GM19324 (cell line): ENCODE data around the gene DUSP2.

Source experiments
- ATAC-seq: cut with Tn5 transposase; IDR thresholded peaks from one replicate; pipeline ENCODE4 v1.9.1; 2021; ENCODE audit warnings: mild to moderate bottlenecking, moderate library complexity; ENCODE audit not compliant: unreplicated experiment, low FRiP score

DUSP2 gene

DNA sequence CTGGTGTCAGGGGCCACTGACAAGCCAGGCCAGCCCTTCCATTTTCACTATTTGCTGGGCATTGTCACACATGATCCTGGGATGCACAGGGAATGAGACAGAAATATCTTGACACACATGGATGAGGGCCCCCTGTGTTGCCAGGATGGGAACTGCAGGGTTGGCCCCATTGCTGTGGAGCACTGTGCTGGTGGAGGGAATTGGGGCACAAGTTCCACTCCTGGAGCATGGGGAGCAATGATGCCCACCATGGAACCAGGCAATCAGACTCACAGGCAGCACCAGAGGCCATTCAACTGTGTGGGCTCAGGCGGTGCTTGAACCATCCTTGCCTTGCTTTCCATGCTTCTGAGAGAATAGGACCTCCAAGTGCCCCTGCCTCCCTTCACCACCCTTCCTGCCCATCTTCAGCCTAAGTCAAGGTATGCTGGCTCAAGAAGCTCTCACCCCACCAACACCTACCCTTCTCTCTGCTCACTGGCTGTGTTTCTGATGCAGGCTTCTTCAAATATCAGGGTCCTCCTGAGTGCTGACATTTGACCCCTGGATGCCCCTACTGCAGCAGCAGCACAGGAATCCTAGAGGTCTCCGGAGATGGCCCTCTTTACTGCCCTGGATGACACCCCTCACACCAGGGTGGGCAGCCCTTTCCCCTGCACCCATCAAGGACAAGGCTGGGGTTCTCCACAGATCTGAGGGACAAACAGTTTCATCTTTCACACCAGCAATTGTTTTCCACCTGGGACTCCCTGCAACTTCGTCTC is 39.9 kb downstream of the DUSP2 start:
- ATAC-seq = no peak

DNA sequence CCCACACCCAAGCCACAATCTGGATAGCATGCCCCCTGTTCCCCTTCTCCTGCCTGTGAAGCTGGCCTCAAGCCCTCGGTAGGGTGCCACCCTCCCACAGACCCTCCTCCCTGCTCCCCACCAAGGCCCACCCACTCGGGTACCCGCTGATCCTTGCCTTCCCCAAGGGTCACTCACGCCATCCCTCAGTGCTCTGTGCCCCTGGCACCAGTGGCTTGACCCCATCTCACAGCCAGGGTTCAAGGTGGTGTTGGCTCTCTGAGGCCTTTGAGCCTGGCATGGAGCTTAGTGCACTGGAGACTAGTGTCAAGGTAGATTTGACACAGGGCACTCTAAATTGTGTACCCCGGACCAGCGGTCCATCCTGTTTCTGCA is 40.8 kb downstream of the DUSP2 start:
- no peak for ATAC-seq

DNA sequence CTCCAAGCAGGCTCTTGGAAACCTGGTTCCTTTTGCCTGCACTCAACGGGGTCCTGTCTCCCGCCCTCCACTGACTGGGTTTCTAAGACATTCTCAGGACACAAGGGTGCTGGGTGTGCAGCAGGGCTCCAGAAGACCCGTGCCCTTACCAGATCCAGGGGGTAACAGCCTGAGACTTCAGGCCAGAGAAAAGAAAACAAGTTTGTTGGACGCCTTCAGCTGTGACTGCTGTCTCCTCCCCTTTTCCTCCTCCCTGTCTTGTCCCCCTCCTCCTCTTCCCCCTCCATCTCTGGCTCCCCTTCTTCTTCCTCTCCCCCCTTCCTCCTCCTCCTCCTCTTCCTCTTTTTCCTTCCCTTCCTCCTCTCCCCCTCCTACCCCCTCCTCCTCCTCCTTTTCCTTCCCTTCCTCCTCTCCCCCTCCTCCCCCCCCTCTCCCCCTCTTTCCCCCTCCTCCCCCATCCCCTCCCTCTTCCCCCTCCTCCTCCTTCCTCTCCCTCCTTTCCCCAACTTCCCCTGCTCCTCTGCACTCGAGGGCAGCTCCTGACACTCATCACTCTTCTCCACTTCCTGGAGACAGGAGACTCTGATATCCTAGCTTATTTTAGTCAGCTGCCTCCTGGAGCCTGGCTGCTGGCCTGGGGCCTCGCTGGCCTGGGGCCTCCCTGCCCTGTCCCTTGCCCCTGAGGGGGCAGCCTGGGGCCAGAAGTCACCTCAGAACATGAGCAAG is 41.3 kb downstream of the DUSP2 start:
- no peak for ATAC-seq

DNA sequence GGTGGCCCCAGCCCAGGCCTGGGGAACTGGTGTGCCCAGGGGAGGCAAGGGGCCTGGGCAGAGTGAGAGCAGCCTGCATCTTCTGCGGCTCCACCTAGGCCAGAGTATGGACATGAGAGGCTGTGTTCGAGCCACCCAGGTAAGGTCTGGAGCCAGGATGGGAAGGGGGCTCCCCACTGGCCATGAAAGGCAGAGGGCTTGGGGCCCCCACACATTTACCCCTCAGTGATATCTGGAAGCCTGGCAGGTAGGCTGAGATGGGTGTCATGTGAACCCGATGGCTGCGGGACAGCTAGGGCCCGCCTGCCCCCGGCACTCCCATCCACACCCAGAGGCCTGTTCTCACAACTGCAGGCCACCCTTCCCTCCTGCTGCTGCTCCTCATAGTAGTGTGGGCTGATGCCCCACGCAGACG is 42.0 kb downstream of the DUSP2 start:
- no peak for ATAC-seq

DNA sequence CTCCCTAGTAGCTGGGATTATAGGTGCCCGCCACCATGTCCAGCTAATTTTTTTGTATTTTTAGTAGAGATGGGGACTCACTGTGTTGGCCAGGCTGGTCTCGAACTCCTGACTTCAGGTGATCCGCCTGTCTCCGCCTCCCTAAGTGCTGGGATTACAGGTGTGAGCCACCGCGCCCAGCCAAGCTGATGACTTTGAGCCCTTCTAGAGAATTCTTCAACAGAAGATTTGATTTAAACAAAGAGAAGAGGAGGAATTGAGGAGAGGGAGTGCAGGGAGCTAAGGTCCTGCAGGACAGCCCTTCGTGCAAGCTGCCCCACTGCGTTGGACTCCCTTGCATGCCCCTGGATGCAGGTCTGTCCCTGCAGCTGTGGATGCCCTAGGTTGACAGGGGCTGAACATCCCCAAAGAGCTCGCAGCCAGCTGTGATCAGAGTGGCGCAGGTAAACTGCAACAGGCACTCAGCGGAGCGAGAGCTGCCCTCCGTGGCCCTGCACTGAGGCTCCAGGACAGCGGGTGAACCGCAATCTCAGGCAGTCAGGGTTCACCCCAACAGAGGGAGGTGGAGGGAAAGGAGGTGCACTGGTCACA is 42.5 kb downstream of the DUSP2 start:
- ATAC-seq = no peak

DNA sequence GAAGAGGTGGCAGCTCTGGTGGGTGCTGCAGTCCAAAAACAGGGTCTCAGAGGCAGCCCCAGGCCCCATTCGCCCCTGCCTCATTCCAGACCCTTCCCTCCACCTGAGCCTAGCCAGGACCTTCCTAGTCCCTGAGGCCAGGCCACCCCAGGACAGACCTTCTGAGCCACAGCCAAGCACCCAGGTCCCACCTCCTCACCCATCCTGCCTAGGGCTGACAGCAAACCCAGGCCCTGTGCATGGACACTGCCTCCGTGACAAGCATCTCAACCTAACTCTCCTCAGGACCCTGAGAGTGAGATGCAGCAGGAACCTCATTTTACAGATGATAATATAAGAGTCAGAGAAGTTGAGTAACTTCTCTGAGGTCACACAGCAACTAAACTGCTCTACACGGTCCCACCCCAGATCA is 44.3 kb downstream of the DUSP2 start:
- no peak for ATAC-seq

DNA sequence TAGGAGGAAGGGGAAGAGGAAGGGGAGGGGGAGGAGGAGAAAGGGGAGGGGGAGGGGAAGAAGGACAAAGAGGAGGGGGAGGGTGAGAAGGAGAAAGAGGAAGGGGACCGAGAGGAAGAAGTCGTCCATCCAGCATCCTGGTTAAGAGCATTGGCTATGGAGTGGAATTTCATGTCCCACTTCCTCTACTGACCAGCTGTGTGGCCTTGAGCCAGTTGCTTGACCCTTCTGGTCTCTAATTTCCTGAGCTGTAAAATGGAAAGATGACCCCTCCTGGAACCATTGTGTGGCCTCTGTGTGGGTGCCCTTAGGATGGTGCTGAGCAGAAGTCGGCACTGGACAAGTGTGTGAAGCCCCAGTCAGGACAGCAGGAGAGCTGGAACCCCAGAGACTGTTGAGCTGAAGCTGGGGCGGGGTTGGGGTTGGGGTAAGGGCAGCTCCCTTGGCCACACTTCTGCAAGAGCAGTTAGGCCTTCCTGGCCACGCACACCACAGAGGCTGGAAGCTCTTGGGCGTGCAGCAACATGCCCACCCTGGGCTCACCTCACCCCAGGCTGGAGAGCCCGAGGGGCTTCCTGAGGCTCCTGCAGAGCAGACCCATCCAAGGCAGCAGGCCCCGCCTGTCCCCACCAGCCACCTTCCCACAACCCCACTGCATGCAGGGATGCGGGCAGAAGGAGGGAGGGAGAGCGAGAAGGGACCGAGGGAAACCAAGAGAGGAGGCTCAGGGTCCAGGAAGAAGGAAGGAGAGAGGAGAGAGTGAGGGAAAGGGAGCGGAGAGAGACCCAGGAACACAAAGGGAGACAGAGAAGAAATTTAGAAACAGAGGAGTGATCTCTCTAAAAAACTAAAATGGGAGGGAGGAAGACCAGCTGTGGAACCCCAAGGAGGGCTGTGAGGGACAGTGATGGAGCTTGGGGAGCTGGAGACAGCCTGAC is 45.1 kb downstream of the DUSP2 start:
- ATAC-seq = no peak

DNA sequence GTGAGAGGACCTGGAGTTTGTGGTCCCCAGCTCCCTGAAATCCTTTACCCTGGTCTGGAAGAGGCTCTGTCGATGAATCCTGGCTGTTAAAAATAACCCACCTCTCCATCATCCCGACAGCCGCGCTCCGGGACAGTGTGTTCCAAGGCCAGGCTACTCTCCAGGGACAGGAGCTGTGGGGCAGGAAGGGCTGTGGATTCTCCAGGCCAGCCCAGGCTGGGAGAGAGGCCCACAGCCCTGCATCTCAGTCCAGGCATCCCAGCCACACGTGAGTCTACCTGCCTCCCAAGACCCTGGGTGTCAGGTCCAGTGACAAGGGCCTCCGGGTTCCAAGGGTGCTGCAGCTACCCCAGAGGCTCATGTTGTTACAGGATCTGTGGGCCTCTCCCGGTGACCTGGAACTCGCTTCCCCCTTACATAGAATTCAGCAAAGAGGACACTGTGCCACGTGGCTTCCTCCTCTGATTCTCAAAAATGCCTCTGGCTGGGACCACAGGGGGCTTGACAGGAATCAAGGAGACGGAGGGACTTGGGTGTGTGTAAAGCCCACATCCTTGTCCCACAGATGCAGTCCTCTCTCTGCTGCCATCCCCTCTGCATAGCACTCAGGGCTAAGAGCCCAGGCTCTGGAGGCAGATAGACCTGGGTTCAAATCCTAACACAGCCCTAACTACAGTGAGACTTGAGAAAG is 46.2 kb downstream of the DUSP2 start:
- no peak for ATAC-seq

DNA sequence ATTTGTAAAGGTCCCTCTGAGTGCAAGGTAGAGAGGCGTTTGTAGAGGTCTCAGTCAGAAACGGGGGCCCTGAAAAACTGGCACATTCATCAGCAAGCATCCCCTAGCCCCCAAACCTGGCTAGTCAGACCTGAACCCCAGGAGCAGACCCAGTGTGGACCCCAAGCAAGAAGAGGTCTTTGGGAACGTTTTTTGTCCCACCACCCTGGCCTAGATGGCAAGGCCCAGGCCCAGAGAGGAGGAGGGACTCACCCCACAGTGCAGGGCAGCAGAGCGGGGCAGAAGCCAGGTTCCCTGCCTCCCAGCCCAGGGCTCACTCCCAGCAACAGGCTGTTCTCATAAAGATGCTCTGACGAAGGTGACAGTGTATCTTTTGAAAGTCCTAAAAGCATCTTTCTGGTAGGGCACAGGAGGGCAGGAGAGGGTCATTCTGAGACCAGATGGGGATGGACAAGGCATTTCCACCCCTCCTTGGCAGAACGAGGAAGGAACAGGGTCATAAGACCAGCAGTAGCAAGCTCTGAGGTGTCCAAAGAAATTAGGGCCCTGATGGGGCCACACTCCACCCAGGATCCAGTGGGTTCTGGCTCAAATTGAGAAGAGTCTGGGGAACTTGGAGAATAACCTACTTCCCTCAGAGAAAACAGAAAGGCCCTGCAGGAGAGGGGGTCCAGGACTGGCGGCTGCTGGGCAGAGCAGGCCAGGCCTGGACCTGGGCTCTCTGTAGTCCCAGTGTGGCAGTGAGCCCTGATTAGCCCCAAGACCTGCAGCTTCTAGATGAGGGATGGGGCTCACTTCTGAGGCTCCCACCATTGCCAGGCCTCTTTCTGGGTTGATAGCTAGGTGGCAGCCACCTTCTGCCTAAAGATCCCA is 47.1 kb downstream of the DUSP2 start:
- no peak for ATAC-seq

DNA sequence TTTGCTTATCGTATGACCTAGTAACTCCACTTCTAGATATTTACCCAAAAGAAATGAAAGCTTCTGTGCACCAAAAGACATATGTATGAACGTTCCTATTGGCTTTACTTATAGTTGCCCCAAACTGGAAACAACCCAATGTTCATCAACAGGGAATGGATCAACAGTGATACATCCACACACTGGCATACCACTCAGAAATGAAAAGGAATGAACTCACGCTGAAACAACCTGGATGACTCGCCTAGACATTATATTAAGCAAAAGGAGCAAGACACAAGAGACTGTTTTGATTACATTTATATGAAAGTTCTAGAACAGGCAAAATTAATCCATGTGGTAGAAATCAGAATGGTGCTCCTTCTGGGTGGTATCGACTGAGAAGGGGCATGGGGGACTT is 47.8 kb downstream of the DUSP2 start:
- ATAC-seq = no peak

DNA sequence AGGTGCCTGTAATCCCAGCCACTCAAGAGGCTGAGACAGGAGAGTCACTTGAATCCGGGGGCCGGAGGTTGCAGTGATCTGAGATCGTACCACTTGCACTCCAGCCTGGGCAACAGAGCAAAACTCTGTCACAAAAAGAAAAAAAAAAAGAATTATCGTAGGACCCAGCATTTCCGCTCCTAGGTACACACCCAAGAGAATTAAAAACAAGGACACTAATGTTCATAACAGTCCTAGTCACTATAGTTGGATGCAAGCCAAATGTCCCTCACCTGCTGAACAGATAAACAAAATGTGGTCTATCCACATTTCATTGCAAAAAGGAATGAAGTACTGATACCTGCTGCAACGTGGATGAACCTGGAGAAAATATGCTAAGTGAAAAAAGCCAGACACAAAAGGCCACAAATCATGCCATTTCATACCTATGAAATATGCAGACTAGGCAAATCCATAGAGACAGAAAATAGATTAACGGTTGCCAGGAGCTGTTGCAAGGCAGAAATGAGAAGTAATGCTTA is 50.1 kb downstream of the DUSP2 start:
- no peak for ATAC-seq

DNA sequence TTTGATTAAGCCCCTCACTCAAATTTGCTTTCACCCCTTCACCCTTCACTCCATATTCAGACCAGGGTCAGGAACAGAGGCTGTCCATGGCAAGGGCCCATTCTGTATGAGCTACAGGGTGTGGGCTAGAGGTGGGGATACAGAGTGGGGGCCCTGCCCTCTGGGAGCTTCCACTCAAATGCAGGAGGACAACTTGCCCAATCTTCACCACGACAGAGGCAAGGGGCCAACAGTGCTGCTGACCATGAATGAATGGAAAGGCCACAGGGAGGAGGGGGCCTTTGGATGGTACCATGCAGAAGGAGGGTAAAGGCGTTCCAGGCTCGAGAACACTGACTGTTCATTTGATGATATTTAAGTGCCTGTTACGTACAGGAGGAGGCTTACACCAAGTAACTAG is 51.7 kb downstream of the DUSP2 start:
- no peak for ATAC-seq
